ENCODE results near the gene LSM10.
A peak's percentile ranks its signal among the peaks of the same experiment; 100 is the strongest.

Gene LSM10

GRCh38 chr1:36425791-36426190 lies 28.1 kb upstream of the LSM10 start:
- ChIA-PET POLR2A (no interaction called here), CTCF (interaction anchor here (1.1 kb wide), 1 partner anchor 83 kb away, joined by 4 read pairs; no protein-coding TSS in a partner anchor)
- TF ChIP-seq, protein P1, sequence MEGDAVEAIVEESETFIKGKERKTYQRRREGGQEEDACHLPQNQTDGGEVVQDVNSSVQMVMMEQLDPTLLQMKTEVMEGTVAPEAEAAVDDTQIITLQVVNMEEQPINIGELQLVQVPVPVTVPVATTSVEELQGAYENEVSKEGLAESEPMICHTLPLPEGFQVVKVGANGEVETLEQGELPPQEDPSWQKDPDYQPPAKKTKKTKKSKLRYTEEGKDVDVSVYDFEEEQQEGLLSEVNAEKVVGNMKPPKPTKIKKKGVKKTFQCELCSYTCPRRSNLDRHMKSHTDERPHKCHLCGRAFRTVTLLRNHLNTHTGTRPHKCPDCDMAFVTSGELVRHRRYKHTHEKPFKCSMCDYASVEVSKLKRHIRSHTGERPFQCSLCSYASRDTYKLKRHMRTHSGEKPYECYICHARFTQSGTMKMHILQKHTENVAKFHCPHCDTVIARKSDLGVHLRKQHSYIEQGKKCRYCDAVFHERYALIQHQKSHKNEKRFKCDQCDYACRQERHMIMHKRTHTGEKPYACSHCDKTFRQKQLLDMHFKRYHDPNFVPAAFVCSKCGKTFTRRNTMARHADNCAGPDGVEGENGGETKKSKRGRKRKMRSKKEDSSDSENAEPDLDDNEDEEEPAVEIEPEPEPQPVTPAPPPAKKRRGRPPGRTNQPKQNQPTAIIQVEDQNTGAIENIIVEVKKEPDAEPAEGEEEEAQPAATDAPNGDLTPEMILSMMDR (IDR thresholded peaks at IDR 0.05; ENCODE audit: insufficient read depth, low read length, missing control alignments): no peak

GRCh38 chr1:36421649-36422048 lies 23.9 kb upstream of the LSM10 start:
- TF ChIP-seq, protein P1 (IDR thresholded peaks at IDR 0.05; ENCODE audit: insufficient read depth, low read length, missing control alignments): no peak
- CTCF ChIA-PET: interaction anchor here (0.7 to 4.5 kb wide), 25 partner anchors 8 to 322 kb away, joined by 3 to 75 read pairs (median 5); partner anchors contain the start of genes SH3D21 and TRAPPC3
- no peak overlapping the region for H3K4me3 ChIP-seq (ENCODE audit: low read depth, low read length)
- POLR2A ChIA-PET: no interaction called here
- DNase-seq (ENCODE audit: low read depth, low spot score): no peak

More at GRCh38 chr1:36425791-36426190, 28.1 kb upstream of the LSM10 start:
- no peak overlapping the region for H3K4me3 ChIP-seq (ENCODE audit: low read depth, low read length)
- DNase-seq (ENCODE audit: low read depth, low spot score): no peak

GRCh38 chr1:36420836-36421317 lies 23.2 kb upstream of the LSM10 start:
- CTCF ChIA-PET: interaction anchor here (0.8 to 4.5 kb wide), 28 partner anchors 9 to 321 kb away, joined by 3 to 75 read pairs (median 6); partner anchors contain the start of genes EVA1B and OSCP1
- TF ChIP-seq, protein P1 (IDR thresholded peaks at IDR 0.05; ENCODE audit: insufficient read depth, low read length, missing control alignments): peak; percentile 99
- POLR2A ChIA-PET: no interaction called here
- peak; percentile 26 for DNase-seq (ENCODE audit: low read depth, low spot score)
- H3K4me3 ChIP-seq (ENCODE audit: low read depth, low read length): no peak overlapping the region

- TF ChIP-seq, protein P1 (IDR thresholded peaks at IDR 0.05; ENCODE audit: insufficient read depth, low read length, missing control alignments): no peak
- no peak for DNase-seq (ENCODE audit: low read depth, low spot score)
- POLR2A ChIA-PET: interaction anchor here (1.2 kb wide), 1 partner anchor 33 kb away, joined by 4 read pairs; no protein-coding TSS in a partner anchor
- H3K4me3 ChIP-seq (ENCODE audit: low read depth, low read length): no peak overlapping the region
- CTCF ChIA-PET: interaction anchor here (0.6 to 4.5 kb wide), 31 partner anchors 8 to 321 kb away, joined by 3 to 54 read pairs (median 5); partner anchors contain the start of genes EVA1B, LSM10, OSCP1 and SH3D21
Observed at GRCh38 chr1:36420409-36420808, 22.7 kb upstream of the LSM10 start.

DNA sequence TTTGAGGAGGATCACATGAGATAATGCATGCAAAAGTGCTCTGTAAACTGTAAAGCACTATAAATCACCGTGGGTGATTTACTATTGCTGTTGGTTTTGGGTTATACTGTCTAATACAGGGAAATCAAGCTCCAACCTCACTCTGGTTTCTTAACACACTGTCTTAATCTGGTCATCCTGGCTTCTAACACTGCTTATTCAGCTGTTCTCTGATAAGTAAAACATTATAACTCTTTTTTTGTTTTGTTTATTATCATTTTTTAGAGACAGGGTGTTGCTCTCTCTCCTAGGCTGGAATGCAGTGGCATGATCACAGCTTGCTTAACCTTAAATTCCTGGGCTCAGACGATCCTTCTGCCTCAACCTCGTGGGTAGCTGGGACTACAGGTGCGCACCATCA lies 21.9 kb upstream of the LSM10 start:
- POLR2A ChIA-PET: interaction anchor here (1.2 kb wide), 1 partner anchor 32 kb away, joined by 4 read pairs; no protein-coding TSS in a partner anchor
- CTCF ChIA-PET: interaction anchor here (0.9 to 4.5 kb wide), 23 partner anchors 10 to 320 kb away, joined by 3 to 54 read pairs (median 6); partner anchors contain the start of genes EVA1B, LSM10 and OSCP1
- H3K4me3 ChIP-seq (ENCODE audit: low read depth, low read length): no peak overlapping the region
- TF ChIP-seq, protein P1 (IDR thresholded peaks at IDR 0.05; ENCODE audit: insufficient read depth, low read length, missing control alignments): no peak
- DNase-seq (ENCODE audit: low read depth, low spot score): no peak

- CTCF ChIA-PET: interaction anchor here (1.0 to 4.5 kb wide), 18 partner anchors 10 to 320 kb away, joined by 3 to 54 read pairs (median 8); partner anchors contain the start of genes EVA1B, LSM10 and OSCP1
- POLR2A ChIA-PET: interaction anchor here (1.2 kb wide), 1 partner anchor 32 kb away, joined by 4 read pairs; no protein-coding TSS in a partner anchor
- TF ChIP-seq, protein P1 (IDR thresholded peaks at IDR 0.05; ENCODE audit: insufficient read depth, low read length, missing control alignments): no peak
- H3K4me3 ChIP-seq (ENCODE audit: low read depth, low read length): no peak overlapping the region
- DNase-seq (ENCODE audit: low read depth, low spot score): no peak
Observed at GRCh38 chr1:36419140-36419539, 21.4 kb upstream of the LSM10 start.
